ENCODE measurements around the gene CCDC178.
"Not testable (repeated sequence)": the region's sequence is repeated elsewhere in the genome, so short reads cannot be mapped to it uniquely, and the experiment has no call there.

Gene CCDC178

DNA sequence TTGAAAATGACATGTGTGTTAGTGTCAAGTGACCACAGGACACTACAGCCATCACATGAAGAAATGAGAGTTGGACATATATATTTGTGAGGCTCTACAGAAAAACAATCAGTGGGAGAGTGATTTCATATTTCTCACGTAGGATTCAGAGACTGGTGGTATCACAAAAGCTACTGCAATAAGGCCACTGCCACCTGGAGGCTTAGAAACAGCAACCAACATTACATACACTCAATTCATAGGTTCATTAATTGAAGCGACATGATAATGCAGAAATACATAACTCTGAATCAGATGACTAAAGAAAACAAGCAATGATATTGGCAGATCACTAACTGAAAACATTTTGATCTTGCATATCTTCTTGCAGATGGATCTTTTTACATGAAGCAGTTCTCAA is 419.6 kb downstream of the CCDC178 start:
- no peak for DNase-seq (ENCODE audit: low read depth in 2 of 3, low spot score in 2 of 3)

DNA sequence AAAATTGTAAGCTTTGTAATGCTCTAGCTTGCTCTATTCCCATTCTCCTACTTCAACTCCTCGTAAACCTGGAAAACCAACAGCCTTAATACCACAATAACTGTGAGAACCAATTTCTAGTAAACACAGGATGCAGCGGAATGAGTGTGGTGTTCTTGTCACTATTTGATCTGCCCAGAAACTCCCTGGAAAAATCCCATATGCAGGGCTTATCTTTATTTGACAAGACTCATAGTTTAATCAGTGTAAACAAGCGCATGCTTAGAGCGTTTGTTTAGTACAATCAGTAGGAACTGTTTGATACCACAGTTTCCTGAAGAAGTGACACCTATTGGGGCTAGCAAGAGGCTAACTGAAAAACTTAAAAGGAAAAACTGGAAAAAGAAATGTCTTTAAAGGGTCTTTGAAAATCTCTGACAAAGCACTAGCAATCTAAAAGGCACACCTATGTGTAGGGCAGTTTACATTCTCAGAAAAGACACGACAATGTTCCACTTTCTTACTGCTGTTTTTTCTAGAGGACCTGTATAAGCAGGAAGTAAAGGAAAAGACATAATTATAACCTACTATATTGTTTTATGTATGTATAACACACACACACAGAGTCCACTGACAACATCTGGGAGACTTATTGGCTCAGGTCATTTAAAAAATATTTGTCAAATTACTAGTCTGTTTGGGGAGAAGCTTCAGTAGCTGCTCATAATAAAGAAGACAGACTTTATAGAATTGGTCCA is 426.3 kb downstream of the CCDC178 start:
- no peak for DNase-seq (ENCODE audit: low read depth in 2 of 3, low spot score in 2 of 3)

DNA sequence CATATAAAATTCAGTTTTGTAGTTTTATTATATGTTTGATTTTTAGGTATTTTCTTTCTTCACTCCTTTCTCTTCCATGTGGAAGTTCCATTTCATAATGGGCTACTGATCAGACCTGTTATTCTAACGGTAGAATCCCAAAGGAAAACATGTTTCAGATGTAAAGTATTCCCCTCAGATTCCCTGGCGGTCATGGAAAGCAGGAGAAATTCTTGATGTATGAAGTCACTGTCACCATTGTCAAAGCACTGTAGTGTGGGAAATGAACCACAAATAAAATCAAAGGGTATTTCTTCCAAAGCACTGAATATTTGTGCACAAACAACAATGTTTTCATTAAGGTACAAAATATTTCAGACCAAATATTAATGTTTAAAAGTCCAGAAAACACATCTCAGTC is 430.4 kb downstream of the CCDC178 start:
- no peak for DNase-seq (ENCODE audit: low read depth in 2 of 3, low spot score in 2 of 3)

GRCh38 chr18:32998921-32999320 is 441.6 kb downstream of the CCDC178 start:
- DNase-seq (ENCODE audit: low read depth in 2 of 3, low spot score in 2 of 3) = no peak

DNA sequence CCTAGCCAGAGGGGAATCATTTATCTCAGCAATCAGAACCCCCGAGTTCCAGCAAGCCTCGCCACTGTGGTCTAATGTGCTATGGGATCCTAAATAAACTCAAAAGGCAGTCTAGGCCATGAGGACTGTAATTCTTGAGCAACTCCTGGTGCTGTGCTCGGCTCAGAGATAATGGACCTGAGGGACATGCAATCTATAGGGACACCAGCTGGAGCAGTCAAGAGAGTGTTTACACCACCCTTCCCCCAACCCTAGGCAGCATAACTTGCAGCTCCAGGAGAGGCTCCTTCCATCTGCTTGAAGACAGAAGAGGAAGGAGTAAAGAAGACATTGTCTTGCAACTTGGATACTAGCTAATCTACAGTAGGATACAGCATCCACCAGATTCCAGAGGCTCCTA is 442.2 kb downstream of the CCDC178 start:
- no peak for DNase-seq (ENCODE audit: low read depth in 2 of 3, low spot score in 2 of 3)

- DNase-seq (ENCODE audit: low read depth in 2 of 3, low spot score in 2 of 3) = no peak
Observed at GRCh38 chr18:32983721-32984120, 456.8 kb downstream of the CCDC178 start.

- no peak for DNase-seq (ENCODE audit: low read depth in 2 of 3, low spot score in 2 of 3)
Observed at GRCh38 chr18:32980896-32981295, 459.6 kb downstream of the CCDC178 start.

DNA sequence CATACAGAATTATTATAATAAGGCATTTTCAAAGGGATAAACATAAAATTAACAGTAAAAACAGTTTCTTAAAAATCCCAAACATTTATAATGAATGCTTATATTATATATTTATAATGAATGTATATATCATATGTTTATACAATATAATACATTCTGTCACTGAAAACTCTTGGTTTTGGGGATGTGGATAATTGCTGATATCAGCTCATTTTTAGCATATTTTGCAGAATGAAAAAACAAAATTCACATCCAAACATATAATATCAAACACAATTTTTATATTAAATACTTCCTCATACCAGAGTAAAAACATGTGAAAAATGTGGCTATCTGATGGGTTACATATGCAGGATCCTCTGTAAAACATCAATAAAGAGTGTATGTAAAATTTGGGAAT is 465.0 kb downstream of the CCDC178 start:
- DNase-seq (ENCODE audit: low read depth in 2 of 3, low spot score in 2 of 3) = no peak

DNA sequence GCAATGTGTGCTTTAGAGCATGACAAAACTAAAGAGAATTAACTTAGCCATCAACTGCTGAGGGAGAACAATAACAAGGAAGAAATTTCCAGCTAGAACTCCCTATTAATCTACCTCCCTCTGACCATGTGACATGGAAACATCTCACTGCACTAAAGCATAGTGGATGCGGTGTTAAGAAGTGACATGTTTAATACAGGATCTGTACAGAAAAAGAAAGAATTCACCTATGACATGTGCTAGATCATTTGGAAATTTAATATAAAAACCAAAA is 465.4 kb downstream of the CCDC178 start:
- no peak for DNase-seq (ENCODE audit: low read depth in 2 of 3, low spot score in 2 of 3)

DNA sequence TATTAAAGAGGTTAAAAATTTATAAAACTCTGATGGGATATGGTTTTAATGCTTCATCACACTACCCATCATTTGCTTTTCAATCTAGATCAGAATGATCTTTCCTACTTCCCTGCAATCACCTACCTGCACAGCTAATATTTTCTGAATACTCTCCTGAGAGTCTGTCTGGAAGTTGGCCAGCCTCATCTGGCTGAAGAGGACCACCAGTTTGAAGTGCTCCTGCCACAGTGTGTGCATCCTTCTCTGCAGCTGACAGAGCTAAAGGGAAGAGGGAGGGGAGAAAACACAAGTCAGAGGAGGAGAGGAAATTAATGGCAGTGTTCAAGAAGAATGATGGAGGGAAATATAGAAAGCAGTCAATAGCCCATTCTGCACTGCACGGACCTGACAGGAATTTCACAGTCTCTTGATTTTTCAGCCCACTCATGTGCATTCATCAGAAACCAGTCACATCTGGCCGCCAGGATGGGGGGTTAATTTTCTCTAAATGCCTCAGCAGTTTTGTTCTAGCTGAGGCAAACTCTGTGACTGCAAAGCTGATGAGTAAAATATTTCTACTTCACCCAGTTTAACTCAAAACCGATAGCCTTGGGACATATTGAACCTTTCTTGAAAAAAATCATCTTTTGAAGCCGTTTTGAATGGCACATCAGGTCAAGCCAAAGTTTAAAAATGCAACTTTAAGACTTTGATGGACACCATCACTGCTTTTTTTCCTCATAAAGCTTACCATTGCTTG is 465.9 kb downstream of the CCDC178 start:
- DNase-seq (ENCODE audit: low read depth in 2 of 3, low spot score in 2 of 3) = no peak

DNA sequence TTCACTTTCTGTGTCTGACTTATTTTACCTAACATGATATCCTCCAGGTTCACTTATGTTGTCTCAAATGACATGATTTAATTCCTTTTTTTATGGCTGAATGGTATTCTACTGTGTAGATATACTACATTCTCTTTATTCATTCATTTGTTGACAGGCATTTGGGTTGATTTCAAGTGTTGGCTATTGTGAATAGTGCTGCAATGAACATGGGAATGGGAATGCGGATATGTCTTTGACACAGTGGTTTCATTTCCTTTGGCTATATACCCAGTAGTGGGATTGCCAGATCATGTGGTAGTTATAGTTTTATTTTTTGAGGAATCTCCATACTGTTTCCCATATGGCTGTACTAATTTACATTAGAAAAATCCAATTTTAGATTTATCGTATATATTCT is 472.3 kb downstream of the CCDC178 start:
- no peak for DNase-seq (ENCODE audit: low read depth in 2 of 3, low spot score in 2 of 3)

- DNase-seq (ENCODE audit: low read depth in 2 of 3, low spot score in 2 of 3) = no peak
Observed at GRCh38 chr18:32966141-32966540, 474.4 kb downstream of the CCDC178 start.

DNA sequence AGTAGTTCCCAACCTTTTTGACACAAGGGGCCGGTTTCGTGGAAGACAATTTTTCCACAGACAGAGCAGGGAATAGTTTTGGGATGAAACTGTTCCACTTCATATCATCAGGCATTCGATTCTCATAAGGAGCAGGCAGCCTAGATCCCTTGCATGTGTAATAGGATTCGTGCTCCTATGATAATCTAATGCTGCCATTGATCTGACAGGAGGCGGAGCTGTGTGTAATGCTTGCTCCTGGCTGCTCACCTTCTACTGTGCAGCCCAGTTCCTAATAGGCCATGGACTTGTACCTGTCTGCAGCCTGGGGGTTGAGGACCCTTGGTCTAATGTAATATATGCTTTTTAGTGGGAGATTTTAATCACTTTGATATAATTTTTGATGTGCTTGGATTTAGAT is 479.0 kb downstream of the CCDC178 start:
- no peak for DNase-seq (ENCODE audit: low read depth in 2 of 3, low spot score in 2 of 3)

GRCh38 chr18:32958746-32959145 is 481.8 kb downstream of the CCDC178 start:
- DNase-seq (ENCODE audit: low read depth in 2 of 3, low spot score in 2 of 3) = no peak

DNA sequence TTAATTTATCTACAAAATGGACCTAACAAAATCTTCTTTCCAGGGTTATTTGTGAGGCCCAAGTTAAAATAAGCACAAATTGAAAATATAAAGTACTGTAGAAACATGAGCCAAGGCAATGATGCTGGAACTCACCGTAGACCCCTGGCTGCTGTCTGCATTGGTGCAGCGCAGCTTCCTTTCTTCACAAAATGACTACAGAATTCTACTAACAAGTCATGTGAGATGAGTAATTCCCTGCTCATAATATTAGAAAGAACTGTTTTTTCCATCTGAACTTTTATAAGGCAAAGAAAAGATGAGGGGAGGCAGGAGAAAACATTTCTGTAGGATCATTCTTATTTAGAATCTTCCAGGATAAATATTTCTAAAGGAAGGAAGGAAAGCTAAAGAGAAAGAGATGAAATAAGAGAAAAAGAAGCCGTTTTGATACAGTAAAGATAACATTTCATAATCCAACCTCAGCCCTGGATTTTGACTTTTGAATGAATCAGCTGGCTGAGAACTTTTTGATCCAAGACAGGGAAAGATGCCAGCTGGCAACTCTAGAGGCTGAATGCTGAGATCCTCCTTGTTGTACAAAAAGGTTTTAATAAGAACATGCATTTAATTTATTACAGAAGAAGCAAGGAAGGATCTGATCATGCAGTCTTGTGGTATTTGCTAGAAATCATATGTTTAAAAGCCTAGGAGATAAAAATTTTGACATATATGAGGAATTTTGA is 483.8 kb downstream of the CCDC178 start:
- DNase-seq (ENCODE audit: low read depth in 2 of 3, low spot score in 2 of 3) = no peak

DNA sequence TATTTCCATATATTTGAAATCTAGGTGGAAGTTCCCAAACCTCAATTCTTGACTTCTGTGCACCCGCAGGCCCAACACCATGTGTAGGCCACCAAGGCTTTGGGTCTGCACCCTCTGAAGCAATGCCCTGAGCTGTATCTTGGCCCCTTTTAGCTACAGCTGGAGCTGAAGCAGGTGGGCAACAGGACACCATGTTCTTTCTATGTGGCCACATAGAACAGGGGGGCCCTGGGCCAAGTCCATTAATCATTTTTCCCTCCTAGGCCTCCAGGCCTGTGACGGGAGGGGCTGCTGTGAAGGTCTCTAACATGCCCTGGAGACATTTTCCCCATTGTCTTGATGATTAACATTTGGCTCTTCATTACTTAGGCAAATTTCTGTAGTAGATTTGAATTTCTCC is 488.2 kb downstream of the CCDC178 start:
- not testable (repeated sequence) for DNase-seq (ENCODE audit: low read depth in 2 of 3, low spot score in 2 of 3)

GRCh38 chr18:32937597-32937996 is 502.9 kb downstream of the CCDC178 start:
- no peak for DNase-seq (ENCODE audit: low read depth in 2 of 3, low spot score in 2 of 3)

DNA sequence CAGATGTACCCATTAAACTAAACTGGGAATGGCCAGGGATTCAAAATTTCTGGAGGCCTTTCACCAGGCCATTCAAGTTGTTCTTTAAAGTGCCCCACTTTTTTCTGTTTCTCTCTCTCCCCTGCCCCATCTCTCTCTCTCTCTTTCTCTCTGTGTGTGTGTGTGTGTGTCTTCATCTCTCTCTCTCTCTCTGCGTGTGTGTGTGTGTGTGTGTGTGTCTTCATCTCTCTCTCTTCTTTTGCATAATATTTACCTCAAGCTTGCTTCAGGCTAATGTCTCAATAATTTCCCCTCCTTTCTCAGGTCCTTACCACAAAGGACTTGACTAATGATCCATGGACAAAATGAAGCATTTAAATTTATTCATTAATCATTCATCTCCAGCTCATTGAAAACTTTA is 503.5 kb downstream of the CCDC178 start:
- no peak for DNase-seq (ENCODE audit: low read depth in 2 of 3, low spot score in 2 of 3)

DNA sequence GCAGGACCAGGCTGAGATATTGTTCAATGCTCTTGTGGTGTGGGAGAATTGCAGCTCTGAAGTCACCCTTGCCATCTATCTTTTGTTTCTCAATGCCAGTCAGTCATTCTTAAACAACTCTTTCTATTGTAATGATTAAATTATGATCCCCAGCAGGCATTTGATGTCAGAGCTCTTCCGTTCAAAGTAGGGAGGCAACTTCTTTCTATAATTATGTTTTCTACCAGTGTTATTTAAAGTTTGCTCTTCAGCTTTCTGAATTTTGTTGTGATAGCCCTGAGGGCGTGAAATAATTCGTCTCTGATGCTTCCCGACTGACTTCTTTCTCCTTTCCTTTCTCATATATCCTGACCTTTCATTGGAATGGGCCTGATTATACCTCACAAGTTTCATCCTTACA is 506.3 kb downstream of the CCDC178 start:
- no peak for DNase-seq (ENCODE audit: low read depth in 2 of 3, low spot score in 2 of 3)

DNA sequence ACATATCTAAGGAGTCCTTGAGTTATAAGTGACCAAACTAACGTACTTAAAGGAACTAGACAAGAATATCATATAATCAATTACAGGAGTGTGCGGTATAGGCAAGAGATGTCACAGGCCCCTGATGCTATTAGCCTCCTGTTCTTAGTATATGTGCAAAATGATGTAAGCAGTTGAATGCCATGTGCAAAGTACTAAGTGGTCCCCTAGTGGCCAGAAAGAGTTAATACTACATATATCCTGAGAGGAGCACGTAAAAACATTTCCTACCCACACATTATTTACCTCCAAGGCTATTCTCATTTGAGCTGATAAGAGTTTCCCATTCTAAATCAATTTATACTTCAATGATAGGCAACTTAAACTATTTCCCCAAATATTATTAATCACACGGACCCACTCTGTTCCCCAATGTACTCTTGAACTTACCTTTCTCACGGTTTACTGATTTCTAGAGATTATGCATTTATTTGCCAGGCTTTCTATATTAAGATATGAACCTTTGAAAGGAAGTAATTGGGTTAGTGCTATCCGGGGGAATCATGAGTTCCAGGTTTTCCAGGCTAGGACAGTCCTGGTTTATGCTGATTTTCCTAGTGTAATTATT is 509.7 kb downstream of the CCDC178 start:
- DNase-seq (ENCODE audit: low read depth in 2 of 3, low spot score in 2 of 3) = no peak

DNA sequence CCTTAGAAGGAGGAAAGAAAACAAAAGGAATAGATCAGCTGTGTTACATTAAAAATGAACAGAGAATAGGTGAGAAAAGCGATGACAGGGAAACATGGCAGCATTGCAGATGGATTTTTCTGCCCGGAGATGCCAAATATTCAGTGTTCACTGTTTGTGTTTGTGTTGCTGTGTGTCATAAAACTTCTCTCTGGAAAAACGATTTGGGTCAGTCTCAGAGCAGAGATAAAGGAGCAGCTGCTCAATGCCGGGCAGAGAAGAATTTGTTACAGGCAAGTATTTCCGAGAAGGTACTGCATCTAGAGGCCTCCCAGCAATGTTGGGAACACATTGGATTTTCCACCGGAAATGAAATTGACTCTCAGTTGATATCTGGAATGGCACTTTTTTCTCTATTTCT is 511.3 kb downstream of the CCDC178 start:
- no peak for DNase-seq (ENCODE audit: low read depth in 2 of 3, low spot score in 2 of 3)

DNA sequence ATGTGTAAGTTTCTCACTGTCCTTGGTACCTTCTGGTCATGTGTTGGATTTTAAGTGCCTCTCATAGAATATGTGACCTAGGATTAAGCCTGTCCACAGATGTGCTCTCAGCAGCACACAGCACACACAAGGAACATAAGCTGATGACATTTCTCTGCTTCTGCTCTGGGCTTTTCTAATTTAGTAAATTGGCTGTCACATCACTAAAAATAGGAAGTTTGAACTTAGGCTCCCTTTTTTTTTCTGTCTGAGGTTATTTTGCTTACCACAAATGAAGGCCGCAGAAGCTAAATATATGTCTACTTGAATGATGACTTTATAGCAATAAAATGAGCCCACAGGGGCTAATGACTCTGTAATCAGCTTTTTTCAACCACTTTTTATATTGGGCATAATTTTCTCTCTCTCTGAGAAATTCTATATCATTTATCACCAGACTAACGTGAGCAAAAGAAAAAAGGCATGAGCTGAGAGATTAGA is 517.5 kb downstream of the CCDC178 start:
- no peak for DNase-seq (ENCODE audit: low read depth in 2 of 3, low spot score in 2 of 3)

All from activated CD8-positive, alpha-beta memory T cell treated with anti-CD3 and anti-CD28 coated beads for 48 hours (primary cell).